GM12875 (cell line): ENCODE results near the gene CROCC2.

ENCODE experiments used
- H3K4me3 ChIP-seq: one replicate; pipeline ENCODE4 v1.5.1; 2011; ENCODE audit warnings: low read depth, low read length, control low read depth
- TF ChIP-seq, protein P1 (sequence below): IDR thresholded peaks from 2 replicates; pipeline ENCODE4 v1.5.1; 2011; ENCODE audit warnings: low read depth, mild to moderate bottlenecking, control low read depth, inconsistent platforms, low read length, moderate library complexity, borderline replicate concordance; ENCODE audit not compliant: insufficient read depth

The CROCC2 gene

DNA sequence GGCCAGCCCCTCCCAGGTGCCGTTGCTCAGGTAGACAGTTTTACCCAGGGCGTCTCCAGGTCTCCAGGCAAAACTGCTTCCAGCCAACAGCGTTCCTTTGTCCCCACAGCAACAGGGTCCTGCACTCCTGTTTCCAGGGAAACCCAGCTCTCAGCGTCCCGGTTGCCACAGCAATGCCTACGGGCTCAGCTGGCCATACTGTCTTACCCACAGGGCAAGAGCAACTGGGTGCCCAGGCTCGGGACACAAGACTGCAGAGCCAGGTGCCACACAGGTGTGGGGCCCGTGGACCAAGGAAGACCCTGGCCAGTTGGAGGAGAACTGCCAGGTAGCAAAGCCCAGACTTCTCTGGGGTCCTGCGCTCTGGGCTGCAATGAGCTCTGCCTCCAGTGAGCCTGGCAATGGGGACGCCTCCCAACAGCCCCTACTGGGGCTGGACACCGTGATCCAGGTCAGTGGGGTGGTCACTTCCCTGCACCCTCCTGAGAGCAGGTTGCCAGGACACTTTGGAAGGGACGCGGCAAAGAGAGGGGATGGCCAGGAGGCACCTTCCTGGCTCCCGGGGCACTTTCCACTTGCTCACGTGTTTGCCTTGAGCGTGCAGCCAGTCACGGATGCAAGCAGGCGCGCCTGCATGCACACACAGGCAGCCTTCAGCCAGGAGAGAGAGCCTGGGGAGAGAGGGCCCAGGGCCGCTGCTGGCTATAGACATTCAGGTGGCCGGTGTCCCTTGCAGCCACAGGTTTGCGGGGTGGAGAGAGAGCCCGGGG, at the start of gene CROCC2:
TSS of gene CROCC2 (plus strand) at position 196 of the 770 bp plus-strand sequence. CDS start at position 374, 178 bp downstream.
- TF ChIP-seq, protein P1, sequence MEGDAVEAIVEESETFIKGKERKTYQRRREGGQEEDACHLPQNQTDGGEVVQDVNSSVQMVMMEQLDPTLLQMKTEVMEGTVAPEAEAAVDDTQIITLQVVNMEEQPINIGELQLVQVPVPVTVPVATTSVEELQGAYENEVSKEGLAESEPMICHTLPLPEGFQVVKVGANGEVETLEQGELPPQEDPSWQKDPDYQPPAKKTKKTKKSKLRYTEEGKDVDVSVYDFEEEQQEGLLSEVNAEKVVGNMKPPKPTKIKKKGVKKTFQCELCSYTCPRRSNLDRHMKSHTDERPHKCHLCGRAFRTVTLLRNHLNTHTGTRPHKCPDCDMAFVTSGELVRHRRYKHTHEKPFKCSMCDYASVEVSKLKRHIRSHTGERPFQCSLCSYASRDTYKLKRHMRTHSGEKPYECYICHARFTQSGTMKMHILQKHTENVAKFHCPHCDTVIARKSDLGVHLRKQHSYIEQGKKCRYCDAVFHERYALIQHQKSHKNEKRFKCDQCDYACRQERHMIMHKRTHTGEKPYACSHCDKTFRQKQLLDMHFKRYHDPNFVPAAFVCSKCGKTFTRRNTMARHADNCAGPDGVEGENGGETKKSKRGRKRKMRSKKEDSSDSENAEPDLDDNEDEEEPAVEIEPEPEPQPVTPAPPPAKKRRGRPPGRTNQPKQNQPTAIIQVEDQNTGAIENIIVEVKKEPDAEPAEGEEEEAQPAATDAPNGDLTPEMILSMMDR = no peak
- no peak within 1 kb of the TSS for H3K4me3 ChIP-seq

DNA sequence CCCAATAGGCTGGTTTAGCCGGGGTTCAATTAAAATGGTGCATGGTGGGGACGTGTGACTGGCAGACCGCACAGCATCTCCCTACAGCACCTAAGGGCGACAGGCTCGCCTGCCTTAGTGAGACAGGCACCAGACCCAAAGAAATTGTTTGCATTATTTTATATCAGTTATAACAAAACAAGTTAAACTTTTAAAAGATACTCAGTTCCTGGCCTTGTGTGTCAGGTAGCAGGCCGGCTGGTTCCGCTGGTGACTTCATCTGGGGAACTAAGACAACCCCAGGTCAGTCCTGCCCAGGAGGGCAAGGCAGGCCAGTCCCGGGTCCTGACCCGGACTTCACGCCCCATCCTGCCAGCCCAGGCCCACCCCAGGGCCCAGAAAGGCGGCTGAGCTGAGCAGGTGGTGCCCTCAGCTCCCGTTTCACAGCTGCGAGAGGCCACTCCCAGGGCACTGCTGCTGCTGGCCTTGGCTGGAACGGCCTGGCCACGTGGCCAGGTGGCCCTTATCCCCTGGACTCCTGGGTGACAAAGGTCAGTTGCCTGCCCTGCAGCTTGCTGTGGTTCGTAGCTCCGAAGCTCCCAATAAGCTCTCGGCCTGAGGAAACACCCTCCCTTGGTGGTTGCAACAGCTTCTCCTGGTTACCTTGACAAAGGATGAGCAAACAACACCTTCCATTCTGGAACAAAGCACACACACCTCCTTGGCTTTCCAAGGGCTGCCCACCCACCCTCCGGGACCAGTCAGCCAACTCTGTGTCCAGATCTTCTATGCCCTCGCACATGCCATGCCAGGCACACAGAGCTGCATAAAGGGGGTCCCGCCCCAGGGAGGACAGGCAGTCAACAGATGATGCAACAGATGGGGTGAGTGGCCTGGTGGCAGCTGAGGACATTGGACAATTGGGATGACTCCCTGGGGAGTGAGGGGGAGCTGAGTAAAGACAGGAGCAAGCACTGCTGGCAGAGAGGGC, 48.8 kb upstream of the CROCC2 start:
- TF ChIP-seq, protein P1 = no peak
- no peak overlapping the region for H3K4me3 ChIP-seq

- H3K4me3 ChIP-seq = no peak overlapping the region
- TF ChIP-seq, protein P1 = no peak
Observed at GRCh38 chr2:240858321-240858720, 47.8 kb upstream of the CROCC2 start.

- H3K4me3 ChIP-seq = no peak overlapping the region
- TF ChIP-seq, protein P1 = no peak
Observed at GRCh38 chr2:240858871-240859270, 47.3 kb upstream of the CROCC2 start.

GRCh38 chr2:240861547-240861946, 44.6 kb upstream of the CROCC2 start:
- H3K4me3 ChIP-seq = no peak overlapping the region
- TF ChIP-seq, protein P1 = no peak

DNA sequence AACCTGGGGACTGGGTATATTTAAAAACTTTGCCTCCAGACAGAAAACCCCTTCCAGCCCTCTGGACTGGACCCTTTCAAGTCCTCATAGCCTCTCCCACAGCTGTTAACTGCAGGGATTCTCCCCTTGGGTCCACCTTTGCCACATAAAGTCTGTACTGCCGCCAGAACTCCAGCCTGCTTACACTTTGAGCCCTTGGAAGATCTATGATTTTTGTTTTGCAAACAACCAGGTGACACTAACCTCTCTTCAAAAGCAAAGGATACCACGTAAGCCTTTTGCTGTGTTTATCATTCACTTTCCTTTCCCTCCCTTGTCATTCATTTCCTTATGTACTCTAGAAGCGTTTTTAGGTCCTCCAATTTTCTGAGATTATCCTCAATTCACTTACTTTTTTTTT, 41.7 kb upstream of the CROCC2 start:
- no peak overlapping the region for H3K4me3 ChIP-seq
- TF ChIP-seq, protein P1 = no peak
